Activated CD4-positive, CD25-positive, alpha-beta regulatory T cell treated with anti-CD3 and anti-CD28 coated beads, Interleukin-2, amount 50 U/mL, for 72 hours (primary cell): ENCODE data around the gene PODNL1.
A peak's percentile ranks its signal among the peaks of the same experiment; 100 is the strongest.

Source experiments
- DNase-seq: peaks from one replicate; pipeline ENCODE4 v3.0.0; 2021

The PODNL1 gene

DNA sequence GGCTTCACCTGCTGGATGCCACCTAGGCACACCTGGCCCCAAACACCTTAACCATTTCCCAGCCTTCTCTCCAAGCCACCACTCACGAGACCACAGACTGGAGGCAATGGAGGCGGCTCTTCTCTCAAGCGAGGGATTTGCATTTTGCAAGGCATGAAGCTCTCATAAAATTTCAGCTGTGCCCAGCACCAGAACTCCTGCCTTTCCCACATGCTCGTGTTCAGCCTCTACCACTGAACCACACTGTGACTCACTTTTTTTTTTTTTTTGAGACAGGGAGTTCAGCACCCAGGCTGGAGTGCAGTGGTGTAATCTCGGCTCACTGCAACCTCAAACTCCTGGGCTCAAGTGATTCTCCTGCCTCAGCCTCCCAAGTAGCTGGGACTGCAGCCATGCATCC is 50.7 kb downstream of the PODNL1 start:
- no peak for DNase-seq

DNA sequence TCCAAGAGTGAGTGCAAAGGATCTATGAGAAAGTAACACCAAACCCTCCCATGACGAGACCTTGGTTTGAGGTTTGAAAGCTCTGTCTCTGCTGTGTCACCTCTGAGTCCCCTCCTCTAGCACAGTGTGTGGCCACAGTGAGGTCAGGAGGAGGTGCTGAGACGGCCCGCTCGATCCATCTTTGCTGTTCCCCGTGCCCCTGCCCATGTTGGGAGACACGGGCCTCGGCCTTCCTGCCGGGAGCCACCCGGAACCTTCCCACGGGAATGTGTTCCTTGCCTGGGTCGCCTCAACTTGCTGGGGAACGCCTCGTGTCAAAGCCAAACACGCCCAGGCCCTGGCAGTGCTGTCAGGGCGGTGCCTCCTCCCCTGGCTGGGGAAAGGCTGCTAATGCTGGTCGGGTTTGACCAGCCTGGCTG is 51.2 kb downstream of the PODNL1 start:
- DNase-seq = no peak

DNA sequence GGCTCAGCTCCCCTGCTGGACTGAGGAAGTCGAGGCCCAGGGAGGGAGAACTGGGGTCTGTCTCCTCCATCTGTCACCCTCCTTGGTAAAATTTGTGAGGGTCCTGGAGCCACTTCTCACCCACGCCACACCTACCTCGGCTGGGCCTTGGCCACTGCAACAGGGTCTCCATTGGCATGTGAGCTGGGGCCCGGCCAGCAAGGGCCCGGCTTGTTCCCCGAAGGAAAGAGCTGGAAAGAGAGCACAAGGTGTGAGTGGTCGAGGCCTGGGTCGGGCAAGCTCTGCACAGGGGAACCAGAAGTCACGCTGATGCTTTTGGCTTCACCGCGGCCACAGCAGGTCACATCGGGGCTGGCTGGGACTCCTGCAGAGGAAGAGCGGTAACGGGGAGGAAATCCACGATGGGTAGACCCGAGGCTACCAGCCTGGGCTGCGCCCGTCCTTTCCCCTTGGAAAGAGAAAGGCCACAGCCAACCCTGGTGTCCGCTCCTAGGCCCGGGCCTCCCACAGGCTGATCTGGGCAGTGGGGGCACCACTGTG is 52.3 kb downstream of the PODNL1 start:
- no peak for DNase-seq

DNA sequence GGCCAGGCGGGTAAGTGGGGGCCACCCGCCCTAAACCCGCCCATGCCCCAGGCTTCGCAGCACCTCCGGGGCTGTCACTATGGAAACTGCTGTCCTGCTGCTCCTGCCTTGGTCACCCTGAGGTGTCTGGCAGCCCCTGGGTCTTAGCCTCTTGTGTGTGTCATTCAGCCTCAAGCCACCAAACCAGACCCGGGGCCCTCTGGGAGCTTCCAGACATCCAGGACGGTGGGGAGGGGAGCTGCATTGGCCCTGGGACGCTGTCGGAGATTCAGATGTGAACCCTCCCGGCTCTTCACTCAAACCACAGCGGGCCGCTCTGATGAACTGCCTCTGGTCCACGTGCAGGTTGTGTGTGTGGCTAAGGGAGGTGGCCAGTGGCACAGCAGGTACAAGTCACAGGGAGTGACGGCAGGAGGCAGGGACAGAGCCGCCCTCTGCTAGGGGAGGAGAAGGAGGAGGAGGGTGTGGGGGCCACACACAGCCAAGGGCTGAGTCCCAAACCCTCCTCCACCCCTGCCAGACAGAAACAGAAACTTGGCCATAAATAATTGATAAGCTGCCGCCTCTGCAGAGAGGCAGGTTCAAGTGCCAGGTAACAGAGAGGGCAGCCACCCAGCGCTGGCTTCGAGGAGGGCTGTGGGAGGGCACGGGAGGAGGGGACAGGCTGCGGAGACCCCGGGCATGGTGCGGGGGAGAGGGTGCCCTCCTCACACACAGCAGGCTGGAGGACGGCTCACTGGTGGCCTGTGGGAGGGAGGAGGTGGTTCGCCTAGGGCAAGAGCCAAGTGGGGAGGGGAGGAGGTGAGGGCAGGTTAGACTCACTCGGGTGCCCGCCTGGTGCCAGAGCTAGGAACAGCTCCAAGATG is 53.3 kb downstream of the PODNL1 start:
- no peak for DNase-seq

DNA sequence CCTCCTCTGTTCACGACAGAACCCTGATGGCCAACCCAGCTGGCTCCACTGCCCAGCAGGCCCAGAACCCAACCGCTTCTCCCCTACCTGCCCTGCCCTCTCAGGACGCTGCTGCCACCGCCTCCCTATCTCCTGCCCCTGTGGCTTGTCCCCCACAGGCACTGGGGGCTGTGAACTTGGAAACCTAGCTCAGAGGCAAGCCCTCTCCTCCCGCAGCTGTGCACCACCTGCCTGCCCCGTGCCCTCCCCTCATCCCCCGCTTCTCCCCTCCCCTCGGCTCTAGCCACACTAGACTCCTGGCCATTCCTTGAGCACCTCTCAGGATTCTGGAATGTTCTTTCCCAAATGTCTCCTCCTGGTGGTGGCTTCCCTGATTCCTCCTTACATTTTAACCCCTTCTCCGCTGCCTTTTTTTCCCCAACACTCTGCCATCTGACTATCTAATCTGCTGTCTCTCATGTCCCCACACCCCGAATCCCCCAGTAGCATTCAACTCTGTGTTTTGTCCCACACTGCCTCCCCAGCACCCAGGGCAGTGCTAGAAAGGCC is 54.6 kb downstream of the PODNL1 start:
- no peak for DNase-seq

DNA sequence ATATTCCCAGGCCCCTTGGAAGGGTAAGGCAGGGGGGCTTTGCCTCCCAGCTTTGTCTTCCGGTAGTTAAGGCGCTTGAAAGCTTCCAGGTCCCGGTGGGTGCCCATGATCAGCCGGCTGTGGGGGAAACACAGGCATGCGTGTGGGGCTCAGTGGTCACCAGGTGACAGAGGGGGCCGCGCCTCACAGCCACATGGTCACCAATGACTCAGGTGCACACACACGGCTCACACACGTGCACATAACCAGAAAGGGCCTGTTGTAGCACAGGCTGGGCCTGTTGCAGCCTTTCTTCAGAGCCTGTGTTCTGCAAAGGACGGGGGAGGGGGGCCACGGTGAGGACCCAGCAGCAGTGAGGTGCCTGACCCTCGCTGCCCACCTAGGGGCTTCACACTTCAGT is 55.4 kb downstream of the PODNL1 start:
- no peak for DNase-seq

DNA sequence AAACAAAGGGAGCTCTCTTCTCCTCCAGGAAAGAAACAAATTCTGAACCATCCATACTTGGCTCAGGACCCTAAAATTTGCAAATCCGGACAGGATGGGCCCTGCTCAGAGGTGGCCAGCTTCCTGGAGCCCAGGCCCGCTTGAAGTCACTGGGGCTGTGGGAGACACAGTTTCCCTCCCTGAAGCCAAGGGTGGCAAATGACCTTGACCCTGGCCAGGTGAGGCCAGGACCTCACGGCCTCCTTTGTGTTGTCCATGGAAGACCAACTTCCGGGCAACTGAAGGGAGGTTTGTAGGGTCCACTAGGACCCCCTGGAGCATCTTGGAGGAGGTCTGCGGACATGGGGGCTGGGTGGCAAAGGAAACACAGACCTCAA is 55.8 kb downstream of the PODNL1 start:
- DNase-seq = no peak

DNA sequence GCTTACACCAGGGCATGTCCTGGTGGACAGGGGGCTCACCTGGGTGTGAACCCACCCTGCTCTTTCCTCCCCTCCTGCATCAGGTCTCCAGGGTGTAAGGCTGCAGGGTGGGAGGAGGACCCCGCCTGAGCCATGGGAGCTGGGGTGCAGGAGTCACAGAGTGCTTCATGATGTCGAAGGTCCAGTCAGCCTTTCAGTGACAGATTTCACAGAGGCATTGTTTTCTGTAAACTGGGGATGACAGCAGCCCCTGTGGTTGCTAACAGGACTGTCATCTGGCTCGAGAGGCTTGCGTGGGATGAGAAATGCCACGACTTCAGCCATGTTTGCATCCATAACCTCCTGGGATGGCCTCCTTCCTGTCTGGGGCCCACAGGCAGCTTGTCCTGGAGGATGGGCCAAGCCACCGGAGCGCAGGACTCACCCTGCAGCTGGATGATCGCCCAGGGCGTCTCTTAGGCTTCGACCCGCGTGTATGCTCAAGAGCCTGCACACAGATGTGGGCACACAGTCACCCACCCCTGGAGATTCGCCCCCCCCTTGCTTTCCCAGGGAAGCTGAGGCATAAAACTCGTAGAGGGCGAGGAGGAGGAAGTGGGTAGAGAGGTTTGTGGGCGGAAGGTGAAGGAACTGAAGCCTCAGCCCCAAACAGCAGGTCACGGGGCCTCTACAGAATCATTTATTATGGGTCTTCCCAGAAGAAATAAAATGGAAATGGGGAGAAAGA is 56.4 kb downstream of the PODNL1 start:
- DNase-seq = peak; percentile 51

DNA sequence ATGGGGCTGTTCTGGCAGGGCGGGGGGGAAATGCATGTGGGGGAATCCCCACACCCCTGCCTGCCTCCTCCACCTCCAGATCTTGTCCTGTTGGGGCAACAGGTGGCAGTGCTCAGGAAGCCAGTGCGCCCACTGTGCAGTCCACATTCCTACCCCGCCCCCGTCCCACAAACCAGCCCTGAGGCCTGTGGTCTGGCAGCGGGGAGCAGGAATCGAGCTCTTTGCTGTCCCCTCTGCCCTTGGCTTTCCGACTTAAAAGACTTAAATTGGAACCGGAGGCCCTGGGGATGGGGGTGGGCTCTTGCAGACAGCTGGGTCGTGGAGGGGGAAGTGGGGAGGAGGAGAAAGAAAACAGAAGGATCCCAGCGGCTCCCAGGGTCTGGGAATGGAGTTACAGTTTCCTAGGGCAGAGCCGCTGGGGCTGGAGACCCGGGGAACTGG is 56.9 kb downstream of the PODNL1 start:
- DNase-seq = no peak
